Measurements from ENCODE around the gene NPDC1.
A peak's percentile ranks its signal among the peaks of the same experiment; 100 is the strongest.

NPDC1 gene

GRCh38 chr9:137025517-137025966 lies 20.4 kb downstream of the NPDC1 start:
- H3K79me2 ChIP-seq, result peaks cover 3% of the 10 kb centered on the region
- no peak overlapping the region for H2AFZ ChIP-seq
- no peaks in the 10 kb centered on the region for H3K9me3 ChIP-seq (ENCODE audit: control insufficient read depth, low read length)
- H3K27me3 ChIP-seq (ENCODE audit: control insufficient read depth, insufficient read depth, low read length), result no peaks in the 10 kb centered on the region
- H3K4me2 ChIP-seq (ENCODE audit: low read length), result peak overlapping the region; percentile 84
- peak overlapping the region; percentile 48 for H3K4me3 ChIP-seq (ENCODE audit: low read depth, low read length)
- TF ChIP-seq, protein P1, sequence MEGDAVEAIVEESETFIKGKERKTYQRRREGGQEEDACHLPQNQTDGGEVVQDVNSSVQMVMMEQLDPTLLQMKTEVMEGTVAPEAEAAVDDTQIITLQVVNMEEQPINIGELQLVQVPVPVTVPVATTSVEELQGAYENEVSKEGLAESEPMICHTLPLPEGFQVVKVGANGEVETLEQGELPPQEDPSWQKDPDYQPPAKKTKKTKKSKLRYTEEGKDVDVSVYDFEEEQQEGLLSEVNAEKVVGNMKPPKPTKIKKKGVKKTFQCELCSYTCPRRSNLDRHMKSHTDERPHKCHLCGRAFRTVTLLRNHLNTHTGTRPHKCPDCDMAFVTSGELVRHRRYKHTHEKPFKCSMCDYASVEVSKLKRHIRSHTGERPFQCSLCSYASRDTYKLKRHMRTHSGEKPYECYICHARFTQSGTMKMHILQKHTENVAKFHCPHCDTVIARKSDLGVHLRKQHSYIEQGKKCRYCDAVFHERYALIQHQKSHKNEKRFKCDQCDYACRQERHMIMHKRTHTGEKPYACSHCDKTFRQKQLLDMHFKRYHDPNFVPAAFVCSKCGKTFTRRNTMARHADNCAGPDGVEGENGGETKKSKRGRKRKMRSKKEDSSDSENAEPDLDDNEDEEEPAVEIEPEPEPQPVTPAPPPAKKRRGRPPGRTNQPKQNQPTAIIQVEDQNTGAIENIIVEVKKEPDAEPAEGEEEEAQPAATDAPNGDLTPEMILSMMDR (IDR thresholded peaks at IDR 0.05), result peak; percentile 29
- no peak overlapping the region for H3K9ac ChIP-seq
- H3K27ac ChIP-seq, result peak overlapping the region; percentile 64
- H3K4me1 ChIP-seq, result peaks cover 12% of the 10 kb centered on the region
- no peaks in the 10 kb centered on the region for H3K36me3 ChIP-seq (ENCODE audit: control insufficient read depth, insufficient read depth, low read length)

GRCh38 chr9:137023583-137023991 lies 22.4 kb downstream of the NPDC1 start:
- TF ChIP-seq, protein P1 (IDR thresholded peaks at IDR 0.05), result no peak
- Histone ChIP-seq H3K27ac (no peak overlapping the region), H3K9me3 (ENCODE audit: control insufficient read depth, low read length) (no peaks in the 10 kb centered on the region), H3K36me3 (ENCODE audit: control insufficient read depth, insufficient read depth, low read length) (no peaks in the 10 kb centered on the region), H3K4me3 (ENCODE audit: low read depth, low read length) (no peak overlapping the region), H3K27me3 (ENCODE audit: control insufficient read depth, insufficient read depth, low read length) (no peaks in the 10 kb centered on the region), H3K9ac (no peak overlapping the region), H3K79me2 (peaks cover 3% of the 10 kb centered on the region), H3K4me1 (peaks cover 9% of the 10 kb centered on the region), H3K4me2 (ENCODE audit: low read length) (no peak overlapping the region), H2AFZ (no peak overlapping the region)

DNA sequence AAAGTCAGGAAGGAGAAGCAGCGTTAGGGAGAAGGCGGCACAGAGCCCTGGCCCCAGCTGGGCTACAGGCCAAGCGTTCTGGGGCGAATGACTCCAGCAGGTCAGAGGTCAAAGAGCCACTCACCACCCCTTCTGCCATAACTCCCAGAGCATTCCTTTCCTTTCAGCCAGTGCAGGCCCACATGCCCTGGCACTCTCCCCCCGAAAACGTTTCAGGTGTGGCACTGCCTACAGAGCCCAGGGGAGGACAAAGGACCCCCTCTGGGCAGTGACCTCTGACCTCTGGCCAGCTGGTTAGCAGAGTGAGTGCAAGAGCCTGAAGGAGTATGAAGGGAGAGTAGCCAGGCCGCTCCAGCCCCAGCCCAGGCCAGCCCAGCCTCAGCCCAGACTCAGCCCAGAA lies 22.8 kb downstream of the NPDC1 start:
- peaks cover 9% of the 10 kb centered on the region for H3K4me1 ChIP-seq
- no peak overlapping the region for H3K27ac ChIP-seq
- H3K9ac ChIP-seq, result no peak overlapping the region

DNA sequence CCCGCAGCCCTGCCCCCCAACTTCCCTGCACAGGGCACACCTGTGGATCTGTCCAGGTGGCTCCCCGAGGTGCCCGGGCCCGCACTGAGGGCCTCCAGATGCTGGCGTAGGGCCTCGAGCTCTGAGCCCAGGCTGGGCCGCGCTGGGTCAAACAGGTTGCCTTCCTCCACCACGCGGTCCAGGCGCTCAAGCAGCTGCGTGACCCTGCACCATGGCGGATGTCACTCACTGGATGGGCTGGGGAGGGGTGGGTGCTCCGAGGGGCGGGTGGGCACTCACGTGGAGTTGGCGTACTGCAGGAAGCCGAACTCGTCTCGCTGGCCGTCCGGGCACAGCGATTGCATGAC lies 23.3 kb downstream of the NPDC1 start:
- no peak overlapping the region for H3K27ac ChIP-seq
- no peaks in the 10 kb centered on the region for H3K9me3 ChIP-seq (ENCODE audit: control insufficient read depth, low read length)
- H3K4me2 ChIP-seq (ENCODE audit: low read length), result no peak overlapping the region
- no peaks in the 10 kb centered on the region for H3K27me3 ChIP-seq (ENCODE audit: control insufficient read depth, insufficient read depth, low read length)
- peaks cover 3% of the 10 kb centered on the region for H3K79me2 ChIP-seq
- H3K9ac ChIP-seq, result no peak overlapping the region
- no peak overlapping the region for H2AFZ ChIP-seq
- H3K36me3 ChIP-seq (ENCODE audit: control insufficient read depth, insufficient read depth, low read length), result no peaks in the 10 kb centered on the region
- no peak overlapping the region for H3K4me3 ChIP-seq (ENCODE audit: low read depth, low read length)
- TF ChIP-seq, protein P1 (IDR thresholded peaks at IDR 0.05), result no peak
- peaks cover 9% of the 10 kb centered on the region for H3K4me1 ChIP-seq

More for the DNA sequence above, 22.8 kb downstream of the NPDC1 start:
- Histone ChIP-seq H3K4me2 (ENCODE audit: low read length) (no peak overlapping the region), H3K36me3 (ENCODE audit: control insufficient read depth, insufficient read depth, low read length) (no peaks in the 10 kb centered on the region), H3K9me3 (ENCODE audit: control insufficient read depth, low read length) (no peaks in the 10 kb centered on the region), H3K4me3 (ENCODE audit: low read depth, low read length) (no peak overlapping the region), H3K79me2 (peaks cover 3% of the 10 kb centered on the region), H2AFZ (no peak overlapping the region), H3K27me3 (ENCODE audit: control insufficient read depth, insufficient read depth, low read length) (no peaks in the 10 kb centered on the region)
- TF ChIP-seq, protein P1 (IDR thresholded peaks at IDR 0.05), result no peak

DNA sequence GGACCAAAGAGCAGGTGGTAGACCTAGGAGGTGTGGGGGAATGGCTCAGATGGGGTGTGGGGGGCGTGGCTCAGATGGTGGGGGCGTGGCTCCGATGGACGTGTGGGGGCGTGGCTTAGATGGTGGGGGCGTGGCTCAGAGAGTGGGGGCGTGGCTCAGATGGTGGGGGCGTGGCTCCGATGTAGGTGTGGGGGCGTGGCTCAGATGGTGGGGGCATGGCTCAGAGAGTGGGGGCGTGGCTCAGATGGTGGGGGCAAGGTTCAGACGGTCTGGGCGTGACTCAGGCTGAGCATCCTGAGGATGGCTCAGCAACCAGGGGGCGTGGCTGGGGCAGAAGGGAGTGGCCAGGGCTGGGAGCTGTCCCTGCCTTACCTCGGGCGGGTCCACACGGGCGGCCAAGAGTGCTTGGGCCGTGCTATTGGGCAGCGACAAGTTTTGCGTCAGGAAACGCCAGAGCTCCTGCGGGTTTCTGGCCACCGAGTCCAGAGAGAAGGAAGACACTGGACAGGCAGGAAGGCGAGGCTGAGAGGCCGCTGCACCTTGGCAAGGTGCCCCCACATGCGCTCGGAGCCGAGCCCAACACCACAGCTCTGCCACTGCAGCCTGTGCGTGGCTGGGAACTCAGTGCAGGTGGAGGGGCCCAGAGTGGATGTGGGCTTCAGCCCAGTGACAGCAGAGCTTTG lies 23.9 kb downstream of the NPDC1 start:
- H3K4me2 ChIP-seq (ENCODE audit: low read length), result no peak overlapping the region
- H3K9ac ChIP-seq, result no peak overlapping the region
- H3K9me3 ChIP-seq (ENCODE audit: control insufficient read depth, low read length), result no peaks in the 10 kb centered on the region
- H3K79me2 ChIP-seq, result peaks cover 1% of the 10 kb centered on the region
- H3K4me3 ChIP-seq (ENCODE audit: low read depth, low read length), result no peak overlapping the region
- TF ChIP-seq, protein P1 (IDR thresholded peaks at IDR 0.05), result no peak
- no peaks in the 10 kb centered on the region for H3K27me3 ChIP-seq (ENCODE audit: control insufficient read depth, insufficient read depth, low read length)
- H3K4me1 ChIP-seq, result peaks cover 8% of the 10 kb centered on the region
- H3K27ac ChIP-seq, result no peak overlapping the region
- H2AFZ ChIP-seq, result no peak overlapping the region
- no peaks in the 10 kb centered on the region for H3K36me3 ChIP-seq (ENCODE audit: control insufficient read depth, insufficient read depth, low read length)
